GM12878 (cell line): ENCODE data around the gene PSMA7. TPM values are rescaled to one million over a fixed set of nuclear protein-coding genes. Genes with fewer than 3 reads are reported as not detected.

Experiments
- ATAC-seq: fragments of 200-7000 bp; cut with Tn5 transposase; 3 replicates; pipeline ENCODE4 v1.9.1; 2020; ENCODE audit warnings: mild to moderate bottlenecking, moderate library complexity
- BruUV-seq: library from RNA; stranded (reverse); fragments of 400-500 nt; replicated peaks from 2 replicates; lab custom pipeline; 2021; lab: Mats Ljungman, UMichigan
- CTCF ChIA-PET: fragments of 300-600 bp; sonication (Branson Sonifier 250); formaldehyde crosslinking; extraction: SDS; loops from one replicate; lab custom pipeline; 2021; ENCODE audit warnings: inconsistent platforms; lab: Yijun Ruan, JAX
- POLR2A ChIA-PET: fragments of 350-600 bp; formaldehyde crosslinking; extraction: SDS; loops from one replicate; lab custom pipeline; 2021; ENCODE audit warnings: inconsistent platforms; lab: Charles Lee
- RAD21 ChIA-PET: fragments of 300-600 bp; sonication (Branson Sonifier 250); formaldehyde crosslinking; loops from one replicate; lab custom pipeline; 2023; ENCODE audit warnings: antibody characterized with exemption; ENCODE audit not compliant: unreplicated experiment; lab: Charles Lee
- SMC1A ChIA-PET: fragments of 300-600 bp; sonication (Branson Sonifier 250); formaldehyde crosslinking; loops from one replicate; lab custom pipeline; 2023; ENCODE audit not compliant: unreplicated experiment, uncharacterized antibody; lab: Charles Lee
- DNase-seq: peaks from one replicate; pipeline ENCODE4 v3.0.0-alpha.2; 2011; ENCODE audit warnings: low read depth, low spot score
- FAIRE-seq: peaks from 3 replicates; lab custom pipeline; 2011; peaks lifted over from hg19 to GRCh38; lab: Jason Lieb, UNC
- H2AFZ ChIP-seq: 2 replicates; pipeline ENCODE4 v1.6.0; 2011; ENCODE audit warnings: low read depth, low read length, control low read depth; ENCODE audit not compliant: control insufficient read depth
- H3K27ac ChIP-seq: 2 replicates; pipeline ENCODE4 v1.5.1; 2011; ENCODE audit warnings: control low read depth; ENCODE audit not compliant: control insufficient read depth, insufficient read depth
- H3K27me3 ChIP-seq, 2 experiments: replicated peaks in 1 of 2; 2 replicates each; pipeline versions ENCODE4 v1.6.0 to v1.6.1; 2011; ENCODE audit warnings: low read length in 1 of 2; ENCODE audit not compliant: control insufficient read depth in 2 of 2, insufficient read depth in 2 of 2
- H3K36me3 ChIP-seq, 2 experiments: 2 replicates each; pipeline ENCODE4 v1.5.1; 2011; ENCODE audit warnings: low read length in 1 of 2; ENCODE audit not compliant: control insufficient read depth in 2 of 2, insufficient read depth in 2 of 2
- H3K4me1 ChIP-seq: 2 replicates; pipeline ENCODE4 v1.6.1; 2011; ENCODE audit warnings: mild to moderate bottlenecking, low read length, moderate library complexity, mixed read lengths; ENCODE audit not compliant: control insufficient read depth, insufficient read depth
- H3K4me2 ChIP-seq: 2 replicates; pipeline ENCODE4 v1.6.0; 2011; ENCODE audit warnings: control low read depth; ENCODE audit not compliant: control insufficient read depth, insufficient read depth
- H3K4me3 ChIP-seq: fragments of 200-600 bp; sonication (generic); 2 replicates; pipeline ENCODE4 v1.5.1; 2016
- H3K79me2 ChIP-seq: 2 replicates; pipeline ENCODE4 v1.6.0; 2011; ENCODE audit warnings: low read length; ENCODE audit not compliant: control insufficient read depth, insufficient read depth
- H3K9ac ChIP-seq: 2 replicates; pipeline ENCODE4 v1.8.0; 2011; ENCODE audit warnings: low read length, control low read depth, mixed read lengths; ENCODE audit not compliant: control insufficient read depth, insufficient read depth
- H3K9me3 ChIP-seq: replicated peaks from 3 replicates; pipeline ENCODE4 v1.5.1; 2011; ENCODE audit warnings: mild to moderate bottlenecking, low read length; ENCODE audit not compliant: control insufficient read depth, insufficient read depth
- H4K20me1 ChIP-seq: 2 replicates; pipeline ENCODE4 v1.6.0; 2011; ENCODE audit not compliant: control insufficient read depth, insufficient read depth
- CBX5 ChIP-seq: sonication (generic); IDR thresholded peaks from 2 replicates; pipeline ENCODE4 v1.6.1; 2016; ENCODE audit warnings: low read depth, moderate library complexity, mild to moderate bottlenecking, inconsistent platforms
- EP300 ChIP-seq, 2 experiments: fragments of 150-350 bp in 1 of 2; IDR thresholded peaks; 2 replicates each; pipeline ENCODE4 v1.6.1; 2011 to 2012; ENCODE audit warnings: low read depth in 2 of 2, low read length in 2 of 2, borderline replicate concordance in 1 of 2, improper control_type of control experiment in 1 of 2, inconsistent platforms in 1 of 2; ENCODE audit not compliant: control insufficient read depth in 1 of 2
- EZH2 ChIP-seq: IDR thresholded peaks from 2 replicates; pipeline ENCODE4 v1.6.1; 2012; ENCODE audit warnings: low read depth, mild to moderate bottlenecking, control low read depth, inconsistent platforms, low read length, borderline replicate concordance; ENCODE audit not compliant: control insufficient read depth
- FOS ChIP-seq: IDR thresholded peaks from 3 replicates; pipeline ENCODE4 v1.6.1; 2011; ENCODE audit warnings: borderline replicate concordance; ENCODE audit not compliant: insufficient read length; ENCODE audit errors: extremely low read depth
- MEF2B ChIP-seq: fragments of 450-650 bp; IDR thresholded peaks from 2 replicates; pipeline ENCODE4 v1.6.1; 2018; ENCODE audit warnings: mild to moderate bottlenecking, moderate library complexity; ENCODE audit not compliant: partially characterized antibody, poor library complexity, severe bottlenecking
- MYB ChIP-seq: fragments of 150-350 bp; IDR thresholded peaks from 2 replicates; pipeline ENCODE4 v1.6.1; 2014; ENCODE audit warnings: mild to moderate bottlenecking, low read depth, low read length, borderline replicate concordance
- POLR2AphosphoS2 ChIP-seq: IDR thresholded peaks from 2 replicates; pipeline ENCODE4 v1.6.1; 2011; ENCODE audit warnings: low read depth, mild to moderate bottlenecking, low read length, improper control_type of control experiment, moderate library complexity
- SIX5 ChIP-seq: IDR thresholded peaks from 2 replicates; pipeline ENCODE4 v1.6.1; 2011; ENCODE audit warnings: mild to moderate bottlenecking, low read depth, low read length, moderate library complexity; ENCODE audit not compliant: severe bottlenecking
- SRF ChIP-seq, 2 experiments: IDR thresholded peaks; 2 replicates each; pipeline ENCODE4 v1.6.1; 2011; ENCODE audit warnings: low read depth in 2 of 2, low read length in 2 of 2, mild to moderate bottlenecking in 1 of 2, moderate library complexity in 1 of 2
- SUPT20H ChIP-seq: IDR thresholded peaks from 2 replicates; pipeline ENCODE4 v1.6.1; 2011; ENCODE audit warnings: low read depth, mild to moderate bottlenecking, low read length, moderate library complexity, borderline replicate concordance; ENCODE audit not compliant: control insufficient read depth
- WGBS: methylation state at CpG from one replicate; pipeline ENCODE4 v1.1.6; 2016; ENCODE audit warnings: low lambda C conversion rate; ENCODE audit not compliant: insufficient replicate concordance, insufficient coverage; ENCODE audit errors: missing lambda C conversion rate; 5-methylcytosine and 5-hydroxymethylcytosine counted together
- in situ Hi-C: fragments of 300-500 bp; cut with MboI; formaldehyde crosslinking; loops from 9 replicates; pipeline ENCODE4 v1.14.3; 2018; ENCODE audit warnings: mixed read lengths
- intact Hi-C: fragments of 100-400 bp; cut with micrococcal nuclease; formaldehyde crosslinking; loops from one replicate; pipeline ENCODE4 v1.14.2; 2022; ENCODE audit not compliant: unreplicated experiment
- polyA plus RNA-seq, 11 experiments: library from polyadenylated mRNA; depleted of rRNA in 4 of 11; unstranded in 6 of 11; stranded (reverse) in 5 of 11; fragments of >200 nt; fragmentation: Nextera tagmentation in 4 of 11; fragmentation: Illumina TruSeq in 1 of 11; extraction: Ambion mirVana in 4 of 11; extraction: Trizol in 1 of 11; gene quantifications; 1 replicate in 1 of 11; 2 replicates in 10 of 11; pipeline versions ENCODE4 v1.2.1 to v1.2.3, GENCODE V29; 2011 to 2016; ENCODE audit warnings: inconsistent platforms in 2 of 11, missing spikeins in 2 of 11, low read depth in 1 of 11
- total RNA-seq, 4 experiments: library from RNA; depleted of rRNA in 3 of 4; stranded (reverse); fragments of >200 nt in 3 of 4; fragmentation: Illumina TruSeq in 1 of 4; extraction: Trizol in 1 of 4; gene quantifications; 2 replicates each; pipeline versions ENCODE4 v1.2.1 to v1.2.3, GENCODE V29; 2013 to 2021
- TF ChIP-seq, protein P1 (sequence below): IDR thresholded peaks from 2 replicates; pipeline ENCODE4 v1.6.1; 2012; ENCODE audit warnings: low read depth, low read length, improper control_type of control experiment
- TF ChIP-seq, protein P2 (sequence below): IDR thresholded peaks from 2 replicates; pipeline ENCODE4 v1.6.1; 2011; ENCODE audit warnings: borderline replicate concordance, low read depth, mild to moderate bottlenecking, moderate library complexity, low read length; ENCODE audit not compliant: insufficient read depth, poor library complexity, severe bottlenecking
- TF ChIP-seq, protein P3 (sequence below): fragments of 450-650 bp; IDR thresholded peaks from 2 replicates; pipeline ENCODE4 v1.6.1; 2018; ENCODE audit warnings: mild to moderate bottlenecking, low read depth, moderate library complexity; ENCODE audit not compliant: partially characterized antibody
- TF ChIP-seq, protein P4 (sequence below): fragments of 450-650 bp; IDR thresholded peaks from 2 replicates; pipeline ENCODE4 v1.6.1; 2018; ENCODE audit warnings: borderline replicate concordance, mild to moderate bottlenecking; ENCODE audit not compliant: partially characterized antibody

PSMA7 gene
- total and polyA plus RNA-seq, 10 of the 15 experiments (the other 5 are each of a cell fraction or from before 2014, with no cell fraction given) = 216 to 857 (median 368) TPM

DNA sequence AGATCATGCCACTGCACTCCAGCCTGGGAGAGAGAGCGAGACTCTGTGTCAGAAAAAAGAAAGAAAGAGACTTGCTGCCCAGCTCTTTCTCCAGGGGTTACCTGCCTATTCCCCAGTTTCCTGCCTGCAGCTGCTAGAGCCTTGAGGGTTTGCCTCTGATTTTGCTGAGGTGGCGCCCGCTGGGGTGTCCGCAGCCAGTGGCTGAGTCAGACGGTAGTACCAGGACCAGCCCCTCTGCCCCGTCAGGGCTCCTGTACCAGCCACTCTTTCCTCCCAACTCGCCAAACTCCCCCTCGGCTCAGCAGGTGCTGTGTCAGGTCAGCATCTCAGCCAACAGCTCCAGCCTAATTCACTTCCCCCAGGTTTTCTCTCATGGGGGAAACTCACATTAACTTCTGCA, 28.3 kb downstream of the PSMA7 start:
- ChIA-PET CTCF (no interaction called here), RAD21 (no interaction called here), POLR2A (no interaction called here), SMC1A (no interaction called here)
- in situ Hi-C loops = no loop called here
- Histone ChIP-seq H3K9ac (no peak overlapping the region), H3K27me3 (no peaks in the 10 kb centered on the region), H3K4me3 (no peak overlapping the region), H3K36me3 (no peaks in the 10 kb centered on the region), H3K4me2 (no peak overlapping the region), H4K20me1 (no peaks in the 10 kb centered on the region), H3K79me2 (no peaks in the 10 kb centered on the region), H3K27ac (no peak overlapping the region), H3K9me3 (peaks cover 13% of the 10 kb centered on the region; the same call in 1 of the 3 replicates), H3K4me1 (no peaks in the 10 kb centered on the region), H2AFZ (no peak overlapping the region)
- TF ChIP-seq EP300 (IDR thresholded peaks at IDR 0.05; ENCODE audit: borderline replicate concordance in 1 of 2, control insufficient read depth in 1 of 2, low read depth in 2 of 2, low read length in 2 of 2) = no peak
- no peak for TF ChIP-seq POLR2AphosphoS2
- TF ChIP-seq FOS = no peak
- TF ChIP-seq, protein P1, sequence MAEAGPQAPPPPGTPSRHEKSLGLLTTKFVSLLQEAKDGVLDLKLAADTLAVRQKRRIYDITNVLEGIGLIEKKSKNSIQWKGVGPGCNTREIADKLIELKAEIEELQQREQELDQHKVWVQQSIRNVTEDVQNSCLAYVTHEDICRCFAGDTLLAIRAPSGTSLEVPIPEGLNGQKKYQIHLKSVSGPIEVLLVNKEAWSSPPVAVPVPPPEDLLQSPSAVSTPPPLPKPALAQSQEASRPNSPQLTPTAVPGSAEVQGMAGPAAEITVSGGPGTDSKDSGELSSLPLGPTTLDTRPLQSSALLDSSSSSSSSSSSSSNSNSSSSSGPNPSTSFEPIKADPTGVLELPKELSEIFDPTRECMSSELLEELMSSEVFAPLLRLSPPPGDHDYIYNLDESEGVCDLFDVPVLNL = no peak
- TF ChIP-seq, protein P2, sequence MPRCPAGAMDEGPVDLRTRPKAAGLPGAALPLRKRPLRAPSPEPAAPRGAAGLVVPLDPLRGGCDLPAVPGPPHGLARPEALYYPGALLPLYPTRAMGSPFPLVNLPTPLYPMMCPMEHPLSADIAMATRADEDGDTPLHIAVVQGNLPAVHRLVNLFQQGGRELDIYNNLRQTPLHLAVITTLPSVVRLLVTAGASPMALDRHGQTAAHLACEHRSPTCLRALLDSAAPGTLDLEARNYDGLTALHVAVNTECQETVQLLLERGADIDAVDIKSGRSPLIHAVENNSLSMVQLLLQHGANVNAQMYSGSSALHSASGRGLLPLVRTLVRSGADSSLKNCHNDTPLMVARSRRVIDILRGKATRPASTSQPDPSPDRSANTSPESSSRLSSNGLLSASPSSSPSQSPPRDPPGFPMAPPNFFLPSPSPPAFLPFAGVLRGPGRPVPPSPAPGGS = no peak
- TF ChIP-seq, protein P3, sequence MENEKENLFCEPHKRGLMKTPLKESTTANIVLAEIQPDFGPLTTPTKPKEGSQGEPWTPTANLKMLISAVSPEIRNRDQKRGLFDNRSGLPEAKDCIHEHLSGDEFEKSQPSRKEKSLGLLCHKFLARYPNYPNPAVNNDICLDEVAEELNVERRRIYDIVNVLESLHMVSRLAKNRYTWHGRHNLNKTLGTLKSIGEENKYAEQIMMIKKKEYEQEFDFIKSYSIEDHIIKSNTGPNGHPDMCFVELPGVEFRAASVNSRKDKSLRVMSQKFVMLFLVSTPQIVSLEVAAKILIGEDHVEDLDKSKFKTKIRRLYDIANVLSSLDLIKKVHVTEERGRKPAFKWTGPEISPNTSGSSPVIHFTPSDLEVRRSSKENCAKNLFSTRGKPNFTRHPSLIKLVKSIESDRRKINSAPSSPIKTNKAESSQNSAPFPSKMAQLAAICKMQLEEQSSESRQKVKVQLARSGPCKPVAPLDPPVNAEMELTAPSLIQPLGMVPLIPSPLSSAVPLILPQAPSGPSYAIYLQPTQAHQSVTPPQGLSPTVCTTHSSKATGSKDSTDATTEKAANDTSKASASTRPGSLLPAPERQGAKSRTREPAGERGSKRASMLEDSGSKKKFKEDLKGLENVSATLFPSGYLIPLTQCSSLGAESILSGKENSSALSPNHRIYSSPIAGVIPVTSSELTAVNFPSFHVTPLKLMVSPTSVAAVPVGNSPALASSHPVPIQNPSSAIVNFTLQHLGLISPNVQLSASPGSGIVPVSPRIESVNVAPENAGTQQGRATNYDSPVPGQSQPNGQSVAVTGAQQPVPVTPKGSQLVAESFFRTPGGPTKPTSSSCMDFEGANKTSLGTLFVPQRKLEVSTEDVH = no peak
- no peak for TF ChIP-seq EZH2
- no peak for TF ChIP-seq MYB
- TF ChIP-seq MEF2B = no peak
- no peak for TF ChIP-seq SIX5
- TF ChIP-seq CBX5 = no peak
- no peak for TF ChIP-seq SRF (IDR thresholded peaks at IDR 0.05; ENCODE audit: low read depth in 2 of 2, low read length in 2 of 2)
- TF ChIP-seq SUPT20H = no peak
- TF ChIP-seq, protein P4, sequence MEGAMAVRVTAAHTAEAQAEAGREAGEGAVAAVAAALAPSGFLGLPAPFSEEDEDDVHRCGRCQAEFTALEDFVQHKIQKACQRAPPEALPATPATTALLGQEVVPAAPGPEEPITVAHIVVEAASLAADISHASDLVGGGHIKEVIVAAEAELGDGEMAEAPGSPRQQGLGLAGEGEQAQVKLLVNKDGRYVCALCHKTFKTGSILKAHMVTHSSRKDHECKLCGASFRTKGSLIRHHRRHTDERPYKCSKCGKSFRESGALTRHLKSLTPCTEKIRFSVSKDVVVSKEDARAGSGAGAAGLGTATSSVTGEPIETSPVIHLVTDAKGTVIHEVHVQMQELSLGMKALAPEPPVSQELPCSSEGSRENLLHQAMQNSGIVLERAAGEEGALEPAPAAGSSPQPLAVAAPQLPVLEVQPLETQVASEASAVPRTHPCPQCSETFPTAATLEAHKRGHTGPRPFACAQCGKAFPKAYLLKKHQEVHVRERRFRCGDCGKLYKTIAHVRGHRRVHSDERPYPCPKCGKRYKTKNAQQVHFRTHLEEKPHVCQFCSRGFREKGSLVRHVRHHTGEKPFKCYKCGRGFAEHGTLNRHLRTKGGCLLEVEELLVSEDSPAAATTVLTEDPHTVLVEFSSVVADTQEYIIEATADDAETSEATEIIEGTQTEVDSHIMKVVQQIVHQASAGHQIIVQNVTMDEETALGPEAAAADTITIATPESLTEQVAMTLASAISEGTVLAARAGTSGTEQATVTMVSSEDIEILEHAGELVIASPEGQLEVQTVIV = no peak
- DNase-seq (no peak), FAIRE-seq (no peak), ATAC-seq (no peak)
- intact Hi-C loops = no loop called here
- WGBS = 92% methylated on average over 8 of the region's 8 CpGs
- BruUV-seq = no TSS peak
